Gastrocnemius medialis (tissue), 4 donors: ENCODE data around the gene PIAS2. TPM values are rescaled to one million over a fixed set of nuclear protein-coding genes. Genes with fewer than 3 reads are reported as not detected.
A peak's percentile ranks its signal among the peaks of the same experiment; 100 is the strongest.

Source experiments
- ATAC-seq, 2 donors: fragments of 150-250 bp; one replicate each; pipeline ENCODE4 v1.9.1; 2016
- DNase-seq, 2 donors: peaks; one replicate each; pipeline ENCODE4 v3.0.0-alpha.2; 2019
- H3K27ac ChIP-seq, 4 donors: fragments of 200-600 bp; sonication (generic); 1 replicate in 1 of 4; 2 replicates in 3 of 4; pipeline ENCODE4 v1.5.1; 2016 to 2018; ENCODE audit warnings: mild to moderate bottlenecking in 2 of 4, moderate library complexity in 1 of 4
- H3K27me3 ChIP-seq, 3 donors: fragments of 200-600 bp; sonication (generic) in 2 of 3; 1 replicate in 1 of 3; 2 replicates in 2 of 3; pipeline versions ENCODE4 v1.5.1 to v1.6.0; 2016 to 2019; ENCODE audit warnings: mild to moderate bottlenecking in 1 of 3, moderate library complexity in 1 of 3
- H3K36me3 ChIP-seq, 2 donors: fragments of 200-600 bp; sonication (generic) in 1 of 2; one replicate each; pipeline ENCODE4 v1.5.1; 2017 to 2018
- H3K4me1 ChIP-seq, 2 donors: fragments of 200-600 bp; sonication (generic) in 1 of 2; one replicate each; pipeline ENCODE4 v1.5.1; 2016 to 2017; ENCODE audit warnings: mild to moderate bottlenecking in 2 of 2
- H3K4me3 ChIP-seq, 4 donors: fragments of 200-600 bp; sonication (generic) in 3 of 4; 1 replicate in 1 of 4; 2 replicates in 3 of 4; pipeline ENCODE4 v1.5.1; 2016 to 2019; ENCODE audit warnings: mild to moderate bottlenecking in 2 of 4
- H3K9me3 ChIP-seq, 3 donors: fragments of 200-600 bp; sonication (generic) in 2 of 3; 1 replicate in 1 of 3; 2 replicates in 2 of 3; pipeline ENCODE4 v1.5.1; 2016 to 2019
- POLR2A ChIP-seq, 2 donors: fragments of 450-650 bp; IDR thresholded peaks; one replicate each; pipeline ENCODE4 v1.6.1; 2017; ENCODE audit warnings: antibody characterized with exemption in 2 of 2, mild to moderate bottlenecking in 2 of 2, moderate library complexity in 2 of 2
- in situ Hi-C, 4 donors: fragments of 200-750 bp; cut with MboI; loops; one replicate each; pipeline versions ENCODE4 v1.15.0 to v1.8.0; 2017; ENCODE audit warnings: low sequenced_read_pairs in 4 of 4
- intact Hi-C: fragments of 100-400 bp; cut with DNase I; formaldehyde crosslinking; loops from one replicate; pipeline ENCODE4 v1.15.1; 2023; ENCODE audit warnings: low total_unique reads
- total RNA-seq, 4 donors: library from RNA; depleted of rRNA; stranded (reverse); fragments of >200 nt; gene quantifications; one replicate each; pipeline versions ENCODE4 v1.1.0 to v1.2.3, GENCODE V29; 2016
- TF ChIP-seq, protein P1 (sequence below), 5 experiments: fragments of 450-650 bp in 3 of 5; fragments of 200-600 bp in 2 of 5; sonication (generic) in 2 of 5; IDR thresholded peaks in 4 of 5; conservative IDR thresholded peaks in 1 of 5; 1 replicate in 4 of 5; 2 replicates in 1 of 5; pipeline ENCODE4 v1.5.1; 2016 to 2019; ENCODE audit warnings: antibody characterized with exemption in 5 of 5, mild to moderate bottlenecking in 3 of 5, moderate library complexity in 3 of 5

Gene PIAS2
- total RNA-seq, 4 donors from 2014 or later: 14.9 to 41.2 (median 25.1) TPM

GRCh38 chr18:46754188-46754587, 163.1 kb downstream of the PIAS2 start:
- in situ Hi-C loops (no loop called here), intact Hi-C loops (loop anchor here (10.0 kb wide), 1 partner anchor 599 kb away; no protein-coding TSS in a partner anchor)
- Histone ChIP-seq H3K4me3 (no peak overlapping the region), H3K27ac (peak overlapping the region in 2 of 4 donors; percentile 80 to 88), H3K9me3 (no peaks in the 10 kb centered on the region), H3K4me1 (peaks cover 12 to 22% of the 10 kb centered on the region in 2 donors), H3K27me3 (no peaks in the 10 kb centered on the region), H3K36me3 (no peaks in the 10 kb centered on the region)
- ATAC-seq (no peak), DNase-seq (no peak)
- no peak for TF ChIP-seq POLR2A (IDR thresholded peaks at IDR 0.05)
- TF ChIP-seq, protein P1, sequence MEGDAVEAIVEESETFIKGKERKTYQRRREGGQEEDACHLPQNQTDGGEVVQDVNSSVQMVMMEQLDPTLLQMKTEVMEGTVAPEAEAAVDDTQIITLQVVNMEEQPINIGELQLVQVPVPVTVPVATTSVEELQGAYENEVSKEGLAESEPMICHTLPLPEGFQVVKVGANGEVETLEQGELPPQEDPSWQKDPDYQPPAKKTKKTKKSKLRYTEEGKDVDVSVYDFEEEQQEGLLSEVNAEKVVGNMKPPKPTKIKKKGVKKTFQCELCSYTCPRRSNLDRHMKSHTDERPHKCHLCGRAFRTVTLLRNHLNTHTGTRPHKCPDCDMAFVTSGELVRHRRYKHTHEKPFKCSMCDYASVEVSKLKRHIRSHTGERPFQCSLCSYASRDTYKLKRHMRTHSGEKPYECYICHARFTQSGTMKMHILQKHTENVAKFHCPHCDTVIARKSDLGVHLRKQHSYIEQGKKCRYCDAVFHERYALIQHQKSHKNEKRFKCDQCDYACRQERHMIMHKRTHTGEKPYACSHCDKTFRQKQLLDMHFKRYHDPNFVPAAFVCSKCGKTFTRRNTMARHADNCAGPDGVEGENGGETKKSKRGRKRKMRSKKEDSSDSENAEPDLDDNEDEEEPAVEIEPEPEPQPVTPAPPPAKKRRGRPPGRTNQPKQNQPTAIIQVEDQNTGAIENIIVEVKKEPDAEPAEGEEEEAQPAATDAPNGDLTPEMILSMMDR (IDR thresholded peaks at IDR 0.05 in 4 of 5, conservative IDR thresholded peaks at IDR 0.05 in 1 of 5): no peak

Other genes starting within 250 kb of the PIAS2 start
- 1 to 10 TPM; 1.7 to 7.7 (median 3.6) TPM for gene ST8SIA5, start 160.5 kb downstream of the PIAS2 start, total RNA-seq
- gene KATNAL2, start 95 bp upstream of the PIAS2 start, total RNA-seq: 1 to 10 TPM in 1 of 4 donors, under 1 TPM in 2, not detected in 1; 0.27 to 2.7 (median 0.52) TPM
- gene ELOA2, start 118.1 kb upstream of the PIAS2 start, total RNA-seq: under 1 TPM in 2 of 4 donors, not detected in 2; 0.15 to 0.80 TPM
- gene HDHD2, start 233.0 kb upstream of the PIAS2 start, total RNA-seq: 10 to 100 TPM in 3 of 4 donors, 1 to 10 TPM in 1; 5.4 to 21.8 (median 11.9) TPM